Endothelial cell of umbilical vein (primary cell): ENCODE results near the gene CFAP46. TPM values are rescaled to one million over a fixed set of nuclear protein-coding genes. Genes with fewer than 3 reads are reported as not detected.

Experiments
- BruUV-seq: library from RNA; stranded (reverse); fragments of 400-500 nt; replicated peaks from 2 replicates; lab custom pipeline; 2021; lab: Mats Ljungman, UMichigan
- CTCF ChIA-PET: fragments of 300-600, 350-600 bp; sonication (Branson Sonifier 250); formaldehyde crosslinking; loops from one replicate; lab custom pipeline; 2021; ENCODE audit warnings: antibody characterized with exemption, inconsistent platforms; lab: Charles Lee
- POLR2A ChIA-PET: fragments of 300-600, 350-600 bp; sonication (Branson Sonifier 250); formaldehyde crosslinking; loops from one replicate; lab custom pipeline; 2021; ENCODE audit warnings: antibody characterized with exemption, inconsistent platforms; lab: Charles Lee
- DNase-seq: peaks from one replicate; pipeline ENCODE4 v3.0.0-alpha.2; 2011; ENCODE audit warnings: low read depth, low spot score
- FAIRE-seq: peaks from 2 replicates; lab custom pipeline; 2011; peaks lifted over from hg19 to GRCh38; lab: Jason Lieb, UNC
- H2AFZ ChIP-seq: 2 replicates; pipeline ENCODE4 v1.6.0; 2012; ENCODE audit warnings: low read depth, low read length, control low read depth, inconsistent platforms
- H3K27ac ChIP-seq: 2 replicates; pipeline ENCODE4 v1.5.1; 2011; ENCODE audit warnings: low read depth, mild to moderate bottlenecking, control low read depth, low read length, moderate library complexity; ENCODE audit not compliant: insufficient read depth
- H3K27me3 ChIP-seq, 2 experiments: 2 replicates each; pipeline versions ENCODE4 v1.6.0 to v1.6.1; 2011; ENCODE audit warnings: low read length in 2 of 2, mixed read lengths in 1 of 2; ENCODE audit not compliant: control insufficient read depth in 2 of 2, insufficient read depth in 2 of 2
- H3K36me3 ChIP-seq, 2 experiments: 2 replicates in 1 of 2; 3 replicates in 1 of 2; pipeline ENCODE4 v1.5.1; 2011; ENCODE audit warnings: low read length in 2 of 2, mild to moderate bottlenecking in 1 of 2, moderate library complexity in 1 of 2; ENCODE audit not compliant: control insufficient read depth in 2 of 2, insufficient read depth in 2 of 2; ENCODE audit errors: extremely low read depth in 1 of 2
- H3K4me1 ChIP-seq: 3 replicates; pipeline ENCODE4 v1.5.1; 2011; ENCODE audit warnings: mild to moderate bottlenecking, low read length; ENCODE audit not compliant: control insufficient read depth, insufficient read depth; ENCODE audit errors: extremely low read depth
- H3K4me2 ChIP-seq: 2 replicates; pipeline ENCODE4 v1.6.1; 2011; ENCODE audit warnings: low read length, control low read depth, mixed read lengths; ENCODE audit not compliant: insufficient read depth
- H3K4me3 ChIP-seq, 3 experiments: fragments of 200-600 bp in 1 of 3; sonication (generic), shearing (Covaris generic) in 1 of 3; replicated peaks in 1 of 3; 2 replicates each; pipeline ENCODE4 v1.5.1; 2011 to 2016; ENCODE audit warnings: control low read depth in 3 of 3, low read length in 3 of 3, mild to moderate bottlenecking in 2 of 3, inconsistent platforms in 1 of 3, low read depth in 1 of 3, moderate library complexity in 1 of 3; ENCODE audit not compliant: insufficient read depth in 1 of 3
- H3K79me2 ChIP-seq: 2 replicates; pipeline ENCODE4 v1.6.0; 2012; ENCODE audit warnings: low read length, inconsistent platforms; ENCODE audit not compliant: control insufficient read depth, insufficient read depth
- H3K9ac ChIP-seq: replicated peaks from 2 replicates; pipeline ENCODE3; 2011; ENCODE audit warnings: low read length, control low read depth; ENCODE audit not compliant: insufficient read depth; ENCODE audit errors: extremely low read depth
- H3K9me1 ChIP-seq: replicated peaks from 3 replicates; pipeline ENCODE4 v1.6.0; 2011; ENCODE audit warnings: mild to moderate bottlenecking, low read length; ENCODE audit not compliant: control insufficient read depth, insufficient read depth; ENCODE audit errors: extremely low read depth
- H3K9me3 ChIP-seq: replicated peaks from 2 replicates; pipeline ENCODE4 v1.5.1; 2012; ENCODE audit warnings: low read length, inconsistent platforms; ENCODE audit not compliant: control insufficient read depth, insufficient read depth
- H4K20me1 ChIP-seq: replicated peaks from 2 replicates; pipeline ENCODE3; 2011; ENCODE audit warnings: mild to moderate bottlenecking, low read length; ENCODE audit not compliant: control insufficient read depth, insufficient read depth; ENCODE audit errors: extremely low read depth
- EZH2 ChIP-seq: IDR thresholded peaks from 2 replicates; pipeline ENCODE4 v1.6.1; 2012; ENCODE audit warnings: borderline replicate concordance, low read depth, mild to moderate bottlenecking, moderate library complexity, low read length, inconsistent platforms; ENCODE audit not compliant: severe bottlenecking
- FOS ChIP-seq: IDR thresholded peaks from 2 replicates; pipeline ENCODE4 v1.6.1; 2011; ENCODE audit warnings: mild to moderate bottlenecking, low read length, moderate library complexity, borderline replicate concordance; ENCODE audit not compliant: insufficient read depth
- GATA2 ChIP-seq: IDR thresholded peaks from 2 replicates; pipeline ENCODE4 v1.7.0; 2011; ENCODE audit warnings: low read depth, mild to moderate bottlenecking, moderate library complexity, mixed read lengths, low read length; ENCODE audit not compliant: insufficient read length, insufficient read depth
- JUN ChIP-seq: IDR thresholded peaks from 2 replicates; pipeline ENCODE4 v1.6.1; 2011; ENCODE audit warnings: borderline replicate concordance, low read depth; ENCODE audit not compliant: insufficient read length, insufficient read depth
- MYC ChIP-seq: IDR thresholded peaks from one replicate; pipeline ENCODE4 v1.6.1; 2011; ENCODE audit warnings: mild to moderate bottlenecking, low read depth, low read length
- POLR2A ChIP-seq: IDR thresholded peaks from 2 replicates; pipeline ENCODE4 v1.6.1; 2012; ENCODE audit warnings: low read depth, mild to moderate bottlenecking, control low read depth, low read length
- POLR2AphosphoS5 ChIP-seq: IDR thresholded peaks from 2 replicates; pipeline ENCODE4 v1.6.1; 2012; ENCODE audit warnings: low read depth, mild to moderate bottlenecking, control low read depth, low read length, moderate library complexity; ENCODE audit not compliant: insufficient read depth
- dilution Hi-C: fragments of 300-500 bp; cut with MboI; formaldehyde crosslinking; loops from one replicate; pipeline ENCODE4 v1.15.0; 2019; ENCODE audit warnings: low sequenced_read_pairs; ENCODE audit not compliant: extremely low pct_ligation_motif_present
- intact Hi-C: fragments of 100-400 bp; cut with micrococcal nuclease; formaldehyde crosslinking; loops from one replicate; pipeline ENCODE4 v1.10.0; 2022
- polyA plus RNA-seq, 4 experiments: library from polyadenylated mRNA; depleted of rRNA in 3 of 4; stranded (reverse) in 3 of 4; unstranded in 1 of 4; fragments of >200 nt; gene quantifications; 2 replicates each; pipeline versions ENCODE4 v1.2.1 to v1.2.3, GENCODE V29; 2011 to 2012; ENCODE audit warnings: missing spikeins in 1 of 4
- total RNA-seq: library from RNA; stranded (reverse); gene quantifications from 2 replicates; pipeline ENCODE4 v1.2.3, GENCODE V29; 2021
- TF ChIP-seq, protein P1 (sequence below), 2 donors: IDR thresholded peaks; 1 replicate in 1 of 2; 2 replicates in 1 of 2; pipeline ENCODE4 v1.5.1; 2011; ENCODE audit warnings: low read length in 2 of 2, mild to moderate bottlenecking in 2 of 2, moderate library complexity in 2 of 2, control low read depth in 1 of 2, inconsistent platforms in 1 of 2, low read depth in 1 of 2; ENCODE audit not compliant: insufficient read depth in 1 of 2; ENCODE audit errors: extremely low read depth in 1 of 2
- TF ChIP-seq, protein P2 (sequence below): IDR thresholded peaks from 2 replicates; pipeline ENCODE4 v1.6.1; 2011; ENCODE audit not compliant: insufficient read depth, insufficient read length

The CFAP46 gene
- total and polyA plus RNA-seq, 2 donors (not counting 3 experiments of a cell fraction or from before 2014, with no cell fraction given), result 0.75 to 0.98 TPM

DNA sequence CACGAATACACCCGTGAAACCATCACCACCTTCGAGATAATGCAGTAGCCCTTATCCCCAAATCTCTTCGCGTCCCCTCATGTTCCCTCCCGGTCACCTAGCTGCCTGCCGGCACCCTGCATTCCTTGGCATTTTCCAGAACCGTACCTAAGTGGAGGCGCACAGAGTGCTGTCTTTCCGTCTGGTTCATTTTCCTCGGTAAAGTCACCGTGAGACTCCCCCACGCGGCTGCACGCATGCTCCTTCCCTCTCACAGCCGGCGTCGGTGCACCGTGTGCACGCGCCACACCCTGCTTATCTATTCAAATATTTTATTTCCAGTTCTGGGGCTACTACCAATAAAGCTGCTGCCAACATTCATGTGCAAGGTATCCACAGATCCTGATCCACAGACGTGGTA is 90.9 kb downstream of the CFAP46 start:
- Histone ChIP-seq H3K4me3 (no peak overlapping the region), H3K27ac (no peak overlapping the region), H3K4me2 (no peak overlapping the region), H3K79me2 (no peaks in the 10 kb centered on the region), H2AFZ (no peak overlapping the region), H3K36me3 (no peaks in the 10 kb centered on the region), H3K27me3 (peaks cover 0 to 2% of the 10 kb centered on the region in 2 experiments), H3K4me1 (no peaks in the 10 kb centered on the region), H4K20me1 (no peaks in the 10 kb centered on the region), H3K9me1 (no peaks in the 10 kb centered on the region), H3K9me3 (no peaks in the 10 kb centered on the region), H3K9ac (no peak overlapping the region)
- POLR2A ChIA-PET, result no interaction called here
- dilution Hi-C loops, result no loop called here
- CTCF ChIA-PET, result no interaction called here
- intact Hi-C loops, result no loop called here
- DNase-seq, result no peak
- no peak for TF ChIP-seq MYC
- TF ChIP-seq GATA2, result no peak
- TF ChIP-seq POLR2A, result no peak
- no peak for TF ChIP-seq FOS
- TF ChIP-seq, protein P1, sequence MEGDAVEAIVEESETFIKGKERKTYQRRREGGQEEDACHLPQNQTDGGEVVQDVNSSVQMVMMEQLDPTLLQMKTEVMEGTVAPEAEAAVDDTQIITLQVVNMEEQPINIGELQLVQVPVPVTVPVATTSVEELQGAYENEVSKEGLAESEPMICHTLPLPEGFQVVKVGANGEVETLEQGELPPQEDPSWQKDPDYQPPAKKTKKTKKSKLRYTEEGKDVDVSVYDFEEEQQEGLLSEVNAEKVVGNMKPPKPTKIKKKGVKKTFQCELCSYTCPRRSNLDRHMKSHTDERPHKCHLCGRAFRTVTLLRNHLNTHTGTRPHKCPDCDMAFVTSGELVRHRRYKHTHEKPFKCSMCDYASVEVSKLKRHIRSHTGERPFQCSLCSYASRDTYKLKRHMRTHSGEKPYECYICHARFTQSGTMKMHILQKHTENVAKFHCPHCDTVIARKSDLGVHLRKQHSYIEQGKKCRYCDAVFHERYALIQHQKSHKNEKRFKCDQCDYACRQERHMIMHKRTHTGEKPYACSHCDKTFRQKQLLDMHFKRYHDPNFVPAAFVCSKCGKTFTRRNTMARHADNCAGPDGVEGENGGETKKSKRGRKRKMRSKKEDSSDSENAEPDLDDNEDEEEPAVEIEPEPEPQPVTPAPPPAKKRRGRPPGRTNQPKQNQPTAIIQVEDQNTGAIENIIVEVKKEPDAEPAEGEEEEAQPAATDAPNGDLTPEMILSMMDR (IDR thresholded peaks at IDR 0.05; ENCODE audit: extremely low read depth in 1 of 2, insufficient read depth in 1 of 2, low read depth in 1 of 2, low read length in 2 of 2), result no peak
- no peak for TF ChIP-seq JUN
- TF ChIP-seq, protein P2, sequence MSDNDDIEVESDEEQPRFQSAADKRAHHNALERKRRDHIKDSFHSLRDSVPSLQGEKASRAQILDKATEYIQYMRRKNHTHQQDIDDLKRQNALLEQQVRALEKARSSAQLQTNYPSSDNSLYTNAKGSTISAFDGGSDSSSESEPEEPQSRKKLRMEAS, result no peak
- TF ChIP-seq EZH2, result no peak
- no peak for TF ChIP-seq POLR2AphosphoS5
- no TSS peak for BruUV-seq
- FAIRE-seq, result no peak
